ENCODE results near the gene RAB4B.
"Not testable (repeated sequence)": the region's sequence is repeated elsewhere in the genome, so short reads cannot be mapped to it uniquely, and the experiment has no call there.

The RAB4B gene

GRCh38 chr19:40815223-40815622, 37.2 kb downstream of the RAB4B start:
- no peak for DNase-seq (ENCODE audit: low read depth in 2 of 3, low spot score in 1 of 3)

GRCh38 chr19:40818480-40819399, 40.7 kb downstream of the RAB4B start:
- DNase-seq (ENCODE audit: low read depth in 2 of 3, low spot score in 1 of 3) = peak; percentile 62 to 71 (median 63)

DNA sequence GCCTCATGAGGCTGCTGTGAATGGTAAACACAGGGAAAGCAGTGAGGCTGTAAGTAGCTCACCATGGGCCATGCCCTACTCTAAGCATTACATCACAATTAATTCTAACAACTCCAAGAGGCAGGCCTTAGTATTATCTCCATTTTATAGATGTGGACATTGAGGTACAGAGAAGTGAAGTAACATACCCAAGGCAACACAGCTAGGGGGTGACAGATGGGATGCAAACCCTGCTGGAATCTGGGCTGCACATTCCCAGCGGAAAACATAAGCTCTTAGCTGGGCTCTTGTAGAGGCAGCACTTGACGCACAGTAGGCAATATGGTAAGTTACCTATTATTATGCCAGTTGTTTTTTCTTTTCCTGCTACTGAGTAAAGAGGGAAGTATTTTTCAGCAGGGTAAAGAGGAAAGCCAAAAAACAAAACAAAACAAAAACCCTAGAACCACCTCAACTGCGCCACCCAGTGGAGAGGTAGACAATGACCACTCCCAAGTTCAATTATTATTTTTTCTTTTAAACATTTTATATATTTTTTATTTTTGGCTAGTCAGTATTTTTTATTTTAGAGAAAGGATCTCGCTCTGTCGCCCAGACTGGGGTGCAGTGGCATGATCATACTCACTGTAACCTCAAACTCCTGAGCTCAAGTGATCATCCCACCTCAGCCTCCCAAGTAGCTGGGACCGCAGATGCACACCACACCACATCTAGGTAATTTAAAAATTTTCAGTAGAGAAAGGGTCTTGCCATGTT, 41.6 kb downstream of the RAB4B start:
- peak in 2 of 3 donors; percentile 48 to 64 for DNase-seq (ENCODE audit: low read depth in 2 of 3, low spot score in 1 of 3)

GRCh38 chr19:40822161-40822560, 44.1 kb downstream of the RAB4B start:
- no peak for DNase-seq (ENCODE audit: low read depth in 2 of 3, low spot score in 1 of 3)

DNA sequence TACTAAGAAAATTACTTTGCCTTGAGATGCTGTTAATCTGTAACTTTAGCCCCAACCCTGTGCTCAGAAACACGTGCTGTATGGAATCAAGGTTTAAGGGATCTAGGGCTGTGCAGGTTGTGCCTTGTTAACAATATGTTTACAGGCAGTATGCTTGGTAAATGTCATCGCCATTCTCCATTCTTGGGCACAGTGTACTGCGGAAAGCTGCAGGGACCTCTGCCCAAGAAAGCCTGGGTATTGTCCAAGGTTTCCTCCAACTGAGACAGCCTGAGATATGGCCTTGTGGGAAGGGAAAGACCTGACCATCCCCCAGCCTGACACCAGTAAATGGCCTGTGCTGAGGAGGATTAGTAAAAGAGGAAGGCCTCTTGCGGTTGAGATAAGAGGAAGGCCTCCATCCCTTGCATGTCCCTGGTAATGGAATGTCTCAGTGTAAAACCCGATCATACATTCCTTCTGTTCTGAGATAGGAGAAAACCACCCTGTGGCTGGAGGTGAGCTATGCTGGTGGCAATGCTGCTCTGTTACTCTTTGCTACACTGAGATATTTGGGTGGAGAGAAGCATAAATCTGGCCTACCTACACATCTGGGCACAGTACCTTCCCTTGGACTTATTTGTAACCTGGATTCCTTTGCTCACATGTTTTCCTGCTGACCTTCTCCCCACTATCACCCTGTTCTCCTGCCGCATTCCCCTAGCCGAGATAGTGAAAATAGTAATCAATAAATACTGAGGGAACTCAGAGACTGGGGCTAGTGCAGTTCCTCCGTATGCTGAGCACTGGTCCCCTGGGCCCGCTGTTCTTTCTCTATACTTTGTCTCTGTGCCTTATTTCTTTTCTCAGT, 44.9 kb downstream of the RAB4B start:
- DNase-seq (ENCODE audit: low read depth in 2 of 3, low spot score in 1 of 3) = not testable (repeated sequence)

DNA sequence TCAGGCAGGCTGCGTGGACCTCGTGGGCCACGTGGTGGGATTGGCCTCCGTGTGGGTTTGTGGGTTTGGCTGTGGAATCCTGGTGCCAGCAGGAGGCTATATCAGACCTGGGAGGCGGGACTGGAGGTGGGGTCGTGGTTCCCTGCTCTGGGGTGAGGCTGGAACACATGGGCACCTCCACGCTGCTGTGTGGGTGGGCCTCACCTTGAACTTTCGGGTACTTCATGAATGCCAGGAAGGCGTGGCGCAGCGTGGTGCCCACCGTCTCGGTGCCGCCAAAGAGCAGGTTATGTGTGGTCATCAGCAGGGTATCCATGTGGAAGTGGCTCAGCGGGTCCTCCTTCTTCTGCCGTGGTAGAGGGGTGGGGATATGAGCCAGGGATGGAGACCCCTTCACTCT, 46.9 kb downstream of the RAB4B start:
- not testable (repeated sequence) for DNase-seq (ENCODE audit: low read depth in 2 of 3, low spot score in 1 of 3)

- not testable (repeated sequence) for DNase-seq (ENCODE audit: low read depth in 2 of 3, low spot score in 1 of 3)
These were observed 47.5 kb downstream of the RAB4B start for GRCh38 chr19:40825460-40826095.

DNA sequence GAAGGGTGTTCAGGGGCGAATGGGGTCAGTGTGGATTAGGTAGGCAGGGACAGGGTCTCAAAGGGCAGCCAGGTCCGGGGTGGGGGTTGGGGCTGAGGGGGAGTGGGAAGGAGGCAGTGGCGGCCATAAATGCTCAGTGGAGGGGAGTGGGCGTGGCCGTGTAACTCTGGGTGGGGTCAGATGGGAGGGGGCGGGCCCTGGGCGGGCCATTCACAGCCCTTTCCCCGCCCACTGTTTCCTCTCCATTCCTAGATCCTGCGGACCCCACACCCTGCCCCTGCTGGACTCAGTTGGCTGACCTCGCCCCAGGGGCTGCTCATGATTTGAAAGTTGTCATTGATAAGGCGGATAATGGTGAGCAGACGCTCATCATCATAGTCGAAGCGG, 48.3 kb downstream of the RAB4B start:
- not testable (repeated sequence) for DNase-seq (ENCODE audit: low read depth in 2 of 3, low spot score in 1 of 3)

DNA sequence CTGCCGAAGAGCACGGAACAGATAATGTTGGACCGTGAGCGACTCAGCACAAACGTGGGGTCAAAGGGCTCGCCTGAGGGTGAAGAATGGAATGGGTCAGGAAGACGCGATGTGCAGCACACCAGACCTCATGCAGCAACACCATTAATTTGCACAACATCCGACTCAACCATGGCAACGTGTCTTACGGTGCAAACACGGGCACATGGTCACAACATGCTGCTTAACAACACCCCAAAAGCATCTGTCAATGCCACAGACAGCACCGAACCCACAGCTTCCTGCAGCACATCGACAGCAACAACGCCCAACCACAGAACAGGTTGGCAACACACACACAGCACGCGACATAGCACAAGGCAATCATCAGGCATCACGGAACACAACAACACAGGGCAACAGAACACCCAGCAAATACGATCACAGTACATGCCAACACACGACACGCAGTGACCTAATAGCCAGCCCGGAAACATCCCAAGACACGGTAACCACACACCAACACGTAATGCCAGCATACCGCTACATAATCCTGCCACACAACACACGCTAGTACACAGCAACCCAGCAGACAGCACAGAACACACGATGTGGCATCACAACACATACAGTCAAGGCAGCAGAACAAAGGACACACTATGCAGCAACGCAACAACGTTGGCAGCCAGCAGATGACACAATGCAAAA, 48.8 kb downstream of the RAB4B start:
- not testable (repeated sequence) for DNase-seq (ENCODE audit: low read depth in 2 of 3, low spot score in 1 of 3)

DNA sequence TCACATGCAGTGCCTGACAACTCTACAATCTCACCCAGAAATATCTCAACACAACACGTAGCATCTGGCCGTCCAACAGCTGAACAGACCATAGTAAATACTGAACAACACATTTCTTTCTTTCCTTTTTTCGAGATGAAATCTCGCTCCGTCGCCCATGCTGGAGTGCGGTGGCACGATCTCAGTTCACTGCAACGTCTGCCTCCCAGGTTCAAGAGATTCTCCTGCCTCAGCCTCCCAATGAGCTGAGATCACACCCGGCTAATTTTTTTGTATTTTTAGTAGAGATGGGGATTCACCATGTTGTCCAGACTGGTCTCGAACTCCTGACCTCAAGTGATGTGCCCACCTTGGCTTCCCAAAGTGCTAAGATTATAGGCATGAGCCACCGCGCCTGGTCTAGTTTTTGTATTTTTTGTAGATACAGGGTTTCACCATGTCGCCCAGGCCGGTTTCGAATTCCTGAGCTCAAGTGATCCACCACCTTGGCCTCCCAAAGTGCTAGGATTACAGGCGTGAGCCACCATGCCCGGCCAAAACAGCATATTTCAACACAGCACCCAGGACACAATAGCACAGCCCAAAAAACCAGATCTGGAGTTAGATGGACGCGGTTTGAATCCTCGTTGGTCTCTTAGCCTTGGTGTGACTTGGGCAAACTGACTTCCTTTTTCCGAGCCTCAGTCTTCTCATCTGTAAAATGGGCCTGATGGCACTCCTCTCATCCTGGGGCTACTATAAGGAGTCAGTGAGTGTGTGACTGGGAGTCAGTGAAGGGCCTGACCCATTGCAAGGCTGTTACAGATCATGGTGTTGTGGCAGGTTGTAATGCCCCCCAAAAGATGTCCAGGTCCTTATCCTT, 49.6 kb downstream of the RAB4B start:
- DNase-seq (ENCODE audit: low read depth in 2 of 3, low spot score in 1 of 3) = no peak

- DNase-seq (ENCODE audit: low read depth in 2 of 3, low spot score in 1 of 3) = no peak
These were observed 51.2 kb downstream of the RAB4B start for GRCh38 chr19:40829205-40829604.

GRCh38 chr19:40830741-40831140, 52.7 kb downstream of the RAB4B start:
- DNase-seq (ENCODE audit: low read depth in 2 of 3, low spot score in 1 of 3) = not testable (repeated sequence)

GRCh38 chr19:40831502-40832430, 53.7 kb downstream of the RAB4B start:
- no peak for DNase-seq (ENCODE audit: low read depth in 2 of 3, low spot score in 1 of 3)

GRCh38 chr19:40832431-40832790, 54.4 kb downstream of the RAB4B start:
- not testable (repeated sequence) for DNase-seq (ENCODE audit: low read depth in 2 of 3, low spot score in 1 of 3)

DNA sequence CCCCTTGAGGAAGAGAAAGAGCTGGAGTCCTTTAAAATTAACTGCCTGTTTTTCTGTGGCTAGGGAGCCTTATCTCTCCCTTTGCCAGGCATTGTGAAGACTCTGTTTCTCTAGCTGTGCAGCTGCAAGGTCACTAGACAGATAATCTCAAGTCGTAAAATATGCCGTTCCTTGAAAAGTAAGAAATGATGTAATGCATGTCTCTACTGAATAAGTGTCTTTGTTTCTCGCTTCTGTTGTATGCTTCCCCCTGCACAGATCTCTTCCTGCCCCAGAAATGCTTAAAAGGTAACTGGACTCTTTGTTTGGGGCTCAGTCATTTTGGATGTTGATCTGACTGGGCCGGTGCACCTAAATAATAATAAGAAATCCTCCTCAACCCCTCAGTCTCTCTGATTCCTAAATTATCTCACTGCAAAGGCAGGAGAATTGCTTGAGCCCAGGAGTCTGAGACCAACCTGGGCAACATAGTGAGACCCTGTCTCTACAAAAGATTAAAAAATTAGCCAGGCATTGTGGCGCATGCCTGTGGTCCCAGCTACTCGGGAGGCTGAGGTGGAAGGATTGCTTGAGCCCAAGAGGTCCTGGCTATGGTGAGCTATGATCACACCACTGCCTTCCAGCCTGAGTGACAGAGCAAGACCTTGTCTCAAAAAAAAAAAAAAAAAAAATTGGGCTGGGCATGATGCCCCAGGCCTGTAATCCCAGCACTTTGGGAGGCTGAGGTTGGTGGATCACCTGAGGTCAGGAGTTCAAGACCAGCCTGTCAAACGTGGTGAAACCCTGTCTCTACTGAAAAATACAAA, 55.9 kb downstream of the RAB4B start:
- DNase-seq (ENCODE audit: low read depth in 2 of 3, low spot score in 1 of 3) = not testable (repeated sequence)

DNA sequence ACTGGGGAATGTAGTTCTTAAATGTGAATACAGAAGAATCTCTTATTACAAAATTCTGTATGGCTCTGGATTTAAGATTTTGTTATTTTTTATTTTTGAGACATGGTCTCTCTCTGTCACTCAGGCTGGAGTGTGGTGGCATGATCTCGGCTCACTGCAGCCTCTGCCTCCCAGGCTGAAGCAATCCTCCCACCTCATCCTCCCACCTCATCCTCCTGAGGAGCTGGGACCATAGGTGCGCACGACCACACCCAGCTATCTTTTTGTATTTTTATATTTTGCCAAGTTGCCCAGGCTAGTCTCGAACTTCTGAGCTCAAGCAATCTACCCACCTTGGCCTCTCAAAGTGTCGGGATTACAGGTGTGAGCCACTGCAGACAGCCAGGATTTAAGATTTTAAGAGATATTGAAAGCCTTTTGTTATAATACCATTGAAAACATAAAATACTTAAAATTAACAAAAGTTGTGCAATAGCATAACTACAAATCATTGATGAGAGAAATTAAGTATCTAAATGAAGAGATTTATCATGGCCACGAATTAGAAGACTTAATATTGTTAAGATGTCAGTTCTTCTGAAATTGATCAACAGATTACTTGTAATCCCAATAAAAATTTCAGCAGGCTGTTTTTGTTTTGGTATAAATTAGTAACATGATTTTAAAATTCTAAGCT, 58.8 kb downstream of the RAB4B start:
- no peak for DNase-seq (ENCODE audit: low read depth in 2 of 3, low spot score in 1 of 3)

DNA sequence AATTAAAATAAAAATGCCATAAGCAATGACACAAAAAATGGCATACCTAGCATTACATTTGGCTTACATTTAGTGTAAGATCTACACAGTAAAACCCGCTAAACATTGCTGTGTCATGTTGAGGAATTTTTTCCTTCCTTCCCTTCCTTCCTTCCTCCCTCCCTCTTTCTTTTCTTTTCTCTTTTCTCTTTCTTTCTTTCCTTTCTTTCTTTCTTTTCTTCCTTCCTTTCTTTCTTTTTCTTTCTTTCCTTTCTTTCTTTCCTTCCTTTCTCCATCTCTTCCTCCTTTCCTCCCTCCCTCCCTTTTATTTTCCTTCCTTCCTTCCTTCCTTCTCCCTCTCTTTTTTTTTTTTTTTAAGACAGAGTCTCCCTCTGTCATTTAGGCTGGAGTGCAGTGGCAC, 60.4 kb downstream of the RAB4B start:
- DNase-seq (ENCODE audit: low read depth in 2 of 3, low spot score in 1 of 3) = not testable (repeated sequence)

Data from stimulated activated CD4-positive, alpha-beta T cell treated with anti-CD3 and anti-CD28 coated beads, Interleukin-12 subunit alpha, Interleukin-12 subunit beta, amount 100 ng/mL, for 48 hours (primary cell).